NCI-H510A (cell line): ENCODE measurements around the gene GPR18.

Experiments used
- DNase-seq: peaks from one replicate; lab custom pipeline; 2025; lab: John Stamatoyannopoulos, UW

GPR18 gene, protein sequence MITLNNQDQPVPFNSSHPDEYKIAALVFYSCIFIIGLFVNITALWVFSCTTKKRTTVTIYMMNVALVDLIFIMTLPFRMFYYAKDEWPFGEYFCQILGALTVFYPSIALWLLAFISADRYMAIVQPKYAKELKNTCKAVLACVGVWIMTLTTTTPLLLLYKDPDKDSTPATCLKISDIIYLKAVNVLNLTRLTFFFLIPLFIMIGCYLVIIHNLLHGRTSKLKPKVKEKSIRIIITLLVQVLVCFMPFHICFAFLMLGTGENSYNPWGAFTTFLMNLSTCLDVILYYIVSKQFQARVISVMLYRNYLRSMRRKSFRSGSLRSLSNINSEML

GRCh38 chr13:99258210-99258860, at the start of gene GPR18:
GPR18 (minus strand) TSS chr13:99258379; CDS start chr13:99255872, 2,507 bp downstream.
- DNase-seq: no peak

DNA sequence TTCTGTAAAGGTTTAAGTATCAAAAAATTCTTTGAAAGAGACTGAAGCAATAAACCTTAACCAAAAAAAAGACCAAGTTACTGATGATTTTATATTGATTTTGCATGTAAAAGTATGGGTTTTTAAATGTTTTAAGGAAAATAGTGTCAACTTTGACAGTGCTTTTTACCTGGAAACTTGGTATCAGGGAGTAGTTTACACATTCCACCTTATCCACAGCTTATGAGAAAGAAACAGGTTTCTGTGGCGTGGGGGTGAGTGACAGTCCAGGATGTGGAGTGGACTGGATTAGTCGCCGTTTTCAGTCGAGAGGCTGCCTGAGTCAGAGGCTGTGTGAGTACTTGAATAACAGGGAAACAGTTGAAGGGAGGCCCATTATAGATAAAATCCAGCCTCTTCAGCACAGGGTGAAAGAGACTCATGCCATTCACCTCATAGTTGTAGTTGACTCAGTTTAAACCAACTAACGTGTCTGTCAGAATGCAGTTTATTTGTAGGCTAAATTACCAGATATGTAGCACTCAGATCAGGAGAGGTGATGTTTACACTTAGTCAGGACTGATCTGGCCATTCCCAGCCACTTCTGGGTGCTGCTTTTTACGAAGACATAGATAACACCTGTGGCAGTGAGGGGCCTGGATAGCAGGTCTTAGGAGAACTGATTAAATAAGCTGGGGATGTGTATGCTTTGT, 49.6 kb upstream of the GPR18 start:
- DNase-seq: peak; percentile 19

- DNase-seq: no peak
Observed at GRCh38 chr13:99307247-99307646, 49.1 kb upstream of the GPR18 start, which contains the start of gene GPR183. GPR183 (minus strand) TSS chr13:99307399; CDS start chr13:99296145, 11,254 bp downstream.

DNA sequence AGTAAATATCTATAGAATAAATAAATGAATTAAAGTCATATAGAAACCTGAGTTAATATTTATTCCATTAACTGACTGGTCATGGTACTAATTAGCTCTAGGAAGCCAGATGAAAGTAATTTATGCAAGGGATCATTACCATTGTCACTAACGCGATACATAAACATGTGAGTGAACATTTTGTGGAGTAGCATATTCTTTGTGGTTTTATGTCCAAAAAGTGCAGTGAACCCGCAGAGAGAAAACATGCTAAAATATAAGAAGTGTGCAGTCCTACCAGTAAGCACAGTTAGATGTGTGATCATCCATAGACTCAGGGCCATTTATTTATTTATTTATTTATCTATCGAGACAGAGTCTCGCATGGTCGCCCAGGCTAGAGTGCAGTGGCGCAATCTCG, 47.4 kb upstream of the GPR18 start:
- DNase-seq: no peak

DNA sequence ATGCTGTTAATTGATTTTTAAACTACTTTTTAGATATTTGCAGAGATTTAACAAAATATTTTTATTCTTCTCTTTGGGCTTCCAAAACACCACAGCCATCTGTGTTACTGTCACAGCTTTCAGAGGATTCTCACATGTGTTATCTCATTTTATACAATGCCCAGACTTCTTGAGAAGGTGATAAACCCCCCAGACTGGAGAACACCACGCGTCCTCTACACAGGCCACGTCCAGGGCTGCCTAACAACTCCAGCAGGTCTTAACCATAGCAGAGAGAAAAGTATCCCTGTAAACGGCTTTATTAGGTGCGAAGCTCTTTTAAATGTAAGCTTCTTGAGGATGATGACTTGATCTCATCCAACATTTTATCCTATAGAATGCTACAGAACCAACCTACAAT, 47.0 kb upstream of the GPR18 start:
- no peak for DNase-seq

DNA sequence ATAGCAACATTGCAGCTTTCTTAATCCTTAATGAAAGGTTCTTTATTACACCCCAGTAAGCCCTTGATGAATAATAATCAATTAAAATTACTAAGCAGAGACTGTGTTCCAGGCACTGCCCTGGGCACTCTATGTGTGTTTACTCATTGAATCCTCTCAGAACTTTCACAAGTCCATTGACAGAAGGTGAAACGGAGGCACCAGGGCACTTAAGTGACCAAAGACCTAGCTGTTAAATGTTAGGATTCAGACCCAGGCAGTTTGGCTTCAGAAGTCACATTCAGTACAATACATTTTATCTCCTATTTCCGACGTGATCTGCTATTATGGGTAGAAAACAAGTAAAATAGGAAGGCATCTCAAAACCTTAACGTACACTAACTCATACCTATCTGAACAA, 46.4 kb upstream of the GPR18 start:
- no peak for DNase-seq

DNA sequence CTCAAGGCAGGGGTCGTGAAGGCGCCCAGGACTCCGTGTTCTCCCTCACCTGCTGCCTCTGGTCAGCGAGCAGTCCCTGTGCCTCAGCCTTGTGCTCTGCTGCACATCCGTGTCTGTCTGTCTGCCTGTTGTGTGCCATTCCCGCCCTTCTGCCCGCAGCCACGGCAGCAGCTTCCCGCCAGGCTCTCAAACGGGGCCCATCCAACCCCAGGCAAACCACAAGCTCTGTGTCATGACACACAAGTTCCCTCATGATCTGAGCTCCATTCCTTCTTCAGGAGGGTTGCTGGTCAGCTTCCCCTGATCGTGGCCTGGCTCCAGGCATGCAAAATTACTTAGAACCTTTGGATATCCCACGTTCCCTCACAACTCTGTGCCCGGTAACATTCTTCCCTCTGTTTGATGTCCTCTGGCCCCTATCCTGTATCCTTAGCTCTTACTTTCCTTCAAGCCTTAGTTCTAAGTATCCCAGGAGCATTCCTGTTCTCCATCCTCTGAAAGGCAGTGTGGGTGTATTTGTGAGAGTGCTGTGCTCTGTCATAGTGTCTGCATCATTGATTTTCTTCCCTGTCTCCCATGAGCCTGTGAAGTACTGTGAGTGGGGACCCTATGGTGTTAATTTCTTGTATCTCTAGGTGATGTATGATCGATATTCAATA, 45.8 kb upstream of the GPR18 start:
- DNase-seq: no peak

- no peak for DNase-seq
Observed at GRCh38 chr13:99302637-99303505, 44.7 kb upstream of the GPR18 start.

- no peak for DNase-seq
Observed at GRCh38 chr13:99301913-99302636, 43.9 kb upstream of the GPR18 start.

DNA sequence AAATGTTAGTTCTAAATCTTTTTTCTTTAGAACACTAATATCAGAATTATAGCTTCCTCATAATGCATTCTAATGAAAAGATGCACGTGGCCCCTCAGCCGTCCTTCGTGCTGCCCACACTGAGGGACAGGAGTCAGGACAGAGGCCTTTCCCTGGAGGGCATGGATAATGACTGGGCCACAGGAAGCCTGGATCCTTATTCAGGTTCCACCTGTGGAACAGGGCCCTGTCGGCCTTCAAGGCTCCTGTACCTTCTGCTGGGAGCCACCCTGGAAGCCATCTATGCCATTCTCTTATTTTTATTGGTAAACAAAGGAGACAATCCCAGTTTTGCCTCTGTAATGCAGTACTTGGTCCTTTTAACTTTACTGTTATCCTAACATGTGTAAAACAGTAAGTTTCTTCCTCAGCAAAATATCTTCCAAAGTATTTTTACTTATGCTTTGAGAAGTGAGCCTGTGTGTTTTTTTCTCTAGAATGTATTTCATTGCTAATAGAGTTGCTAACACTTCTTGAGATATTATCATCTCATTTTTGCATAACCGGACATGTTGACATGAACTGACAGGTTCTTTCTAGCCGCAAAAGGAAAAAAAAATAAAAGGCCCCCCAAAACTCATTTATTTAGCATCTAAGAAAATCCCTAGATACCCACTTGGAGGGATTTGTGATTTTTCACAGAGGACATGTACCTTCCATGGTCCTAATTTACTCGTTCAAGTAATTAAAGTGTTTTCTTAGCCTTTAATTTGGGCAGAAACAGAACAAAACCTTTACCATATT, 43.1 kb upstream of the GPR18 start:
- no peak for DNase-seq

DNA sequence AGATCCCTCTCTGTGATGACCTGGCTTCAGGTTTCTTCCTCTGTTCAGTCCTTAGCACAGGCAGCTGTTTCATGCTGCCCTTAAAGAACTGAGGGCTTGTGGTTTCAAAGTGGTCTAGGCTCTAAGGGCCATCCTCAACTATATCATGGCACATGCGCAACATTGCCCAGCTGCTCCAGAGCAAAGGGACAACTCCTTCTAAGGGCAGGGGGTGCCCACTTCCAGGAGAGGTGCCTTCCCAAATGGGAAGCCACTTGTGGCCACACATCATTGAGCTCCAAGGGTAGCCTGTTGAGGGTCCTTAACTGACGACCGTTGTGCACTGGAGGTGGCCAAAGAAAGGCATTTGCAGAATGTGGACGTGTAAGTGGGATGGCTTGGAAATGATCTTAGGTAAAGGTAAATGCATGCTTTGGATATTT, 41.8 kb upstream of the GPR18 start:
- peak; percentile 11 for DNase-seq

- no peak for DNase-seq
Observed at GRCh38 chr13:99299256-99299919, 41.2 kb upstream of the GPR18 start.

DNA sequence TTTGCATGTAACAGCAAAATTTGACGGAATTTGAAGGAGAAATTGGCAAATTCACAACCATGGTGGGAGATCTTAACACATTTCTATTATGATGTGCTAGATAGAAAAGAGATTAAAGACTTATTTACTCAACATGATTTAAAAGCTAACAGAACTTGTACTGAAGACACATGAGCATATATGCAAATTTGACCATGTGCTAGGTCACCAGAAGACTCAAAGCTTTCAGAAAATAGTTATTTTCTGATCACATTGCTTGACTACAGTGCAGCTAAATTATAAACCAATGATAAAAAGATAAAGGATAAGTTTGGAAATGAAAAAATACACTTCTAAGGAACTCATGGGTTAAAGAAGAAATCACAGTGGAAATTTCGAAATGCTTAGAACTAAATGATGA, 39.9 kb upstream of the GPR18 start:
- DNase-seq: no peak

- DNase-seq: no peak
Observed at GRCh38 chr13:99297331-99297730, 39.2 kb upstream of the GPR18 start.

- DNase-seq: no peak
Observed at GRCh38 chr13:99296398-99296797, 38.2 kb upstream of the GPR18 start.

DNA sequence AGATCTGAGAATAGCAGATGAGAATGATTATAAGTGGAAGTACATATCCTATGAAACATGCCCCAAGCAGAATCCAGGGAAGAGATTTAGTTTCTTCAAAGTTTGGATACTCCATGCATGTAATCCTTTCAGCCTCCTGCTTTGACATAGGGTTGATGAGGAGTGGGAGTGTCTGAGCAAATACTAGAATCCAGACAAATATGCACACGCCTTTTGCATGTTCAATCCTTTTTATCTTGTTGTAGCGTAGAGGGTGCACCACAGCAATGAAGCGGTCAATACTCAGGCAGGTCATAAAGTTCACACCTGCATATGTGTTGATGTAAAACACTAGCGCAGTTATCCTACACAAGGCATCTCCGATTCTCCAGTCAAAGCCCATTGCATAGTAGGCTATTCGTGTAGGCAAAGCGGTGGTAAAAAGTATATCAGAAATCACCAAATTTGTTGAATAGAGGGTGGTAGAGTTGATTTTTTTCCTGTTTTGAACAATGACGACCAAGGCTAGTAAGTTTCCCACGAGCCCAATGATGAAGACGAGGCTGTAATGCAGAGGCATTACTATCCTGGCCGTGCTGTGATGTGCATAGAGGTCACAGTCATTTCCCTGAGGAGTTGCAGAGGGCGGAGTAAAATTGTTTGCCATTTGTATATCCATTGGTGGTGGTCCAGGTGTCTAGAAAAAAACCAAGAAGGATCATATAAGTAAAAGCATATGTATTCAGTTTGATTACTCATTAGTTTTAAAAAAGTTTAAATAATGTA, 37.5 kb upstream of the GPR18 start:
- DNase-seq: no peak

GRCh38 chr13:99294958-99295357, 36.8 kb upstream of the GPR18 start:
- no peak for DNase-seq

- DNase-seq: no peak
Observed at GRCh38 chr13:99294198-99294597, 36.0 kb upstream of the GPR18 start.

DNA sequence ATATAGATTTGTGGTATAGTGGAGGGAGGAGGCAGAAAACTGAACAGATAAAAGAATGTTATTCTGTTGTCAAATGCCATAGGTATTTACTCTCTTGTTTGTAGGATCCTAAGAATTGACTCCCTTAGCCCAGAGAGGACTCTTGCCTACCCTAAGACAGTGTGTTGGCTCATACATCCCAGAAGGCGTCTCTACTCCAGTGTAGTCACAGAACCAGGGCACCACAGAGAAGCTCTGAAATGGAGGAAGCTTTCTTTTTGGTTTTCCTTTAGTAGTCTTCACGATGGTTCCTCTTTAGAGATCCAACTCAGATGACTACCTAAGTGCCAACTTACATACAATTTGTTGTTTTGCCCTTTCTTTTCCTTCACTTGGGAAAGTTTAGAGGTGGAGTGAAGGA, 35.0 kb upstream of the GPR18 start:
- no peak for DNase-seq
